Heart left ventricle (tissue), 16 donors: ENCODE results near the gene MAPK10. TPM values are rescaled to one million over a fixed set of nuclear protein-coding genes. Genes with fewer than 3 reads are reported as not detected.

Experiments
- ATAC-seq, 4 donors: fragments of 200-7000 bp; cut with Tn5 transposase; one replicate each; pipeline ENCODE4 v1.9.1; 2020 to 2022; ENCODE audit warnings: moderate library complexity in 4 of 4, mild to moderate bottlenecking in 3 of 4, moderate number of reproducible peaks in 1 of 4
- DNase-seq, 5 donors: peaks; one replicate each; pipeline ENCODE4 v3.0.0-alpha.2; 2020
- H3K27ac ChIP-seq, 12 donors: fragments of 200-600 bp; sonication (generic) in 4 of 12; one replicate each; pipeline versions ENCODE4 v1.5.0 to v1.8.0; 2016 to 2022; ENCODE audit warnings: mild to moderate bottlenecking in 2 of 12
- H3K27me3 ChIP-seq, 9 donors: fragments of 200-600 bp; sonication (generic) in 2 of 9; one replicate each; pipeline versions ENCODE4 v1.5.1 to v1.8.0; 2016 to 2022; ENCODE audit warnings: mild to moderate bottlenecking in 3 of 9
- H3K36me3 ChIP-seq, 9 donors: fragments of 200-600 bp; sonication (generic) in 2 of 9; one replicate each; pipeline versions ENCODE4 v1.5.0 to v1.8.0; 2018 to 2022; ENCODE audit warnings: mild to moderate bottlenecking in 2 of 9
- H3K4me1 ChIP-seq, 12 donors: fragments of 200-600 bp; sonication (generic) in 4 of 12; one replicate each; pipeline versions ENCODE4 v1.5.0 to v1.8.0; 2016 to 2022; ENCODE audit warnings: mild to moderate bottlenecking in 3 of 12
- H3K4me3 ChIP-seq, 12 donors: fragments of 200-600 bp; sonication (generic) in 4 of 12; one replicate each; pipeline versions ENCODE4 v1.5.0 to v1.8.0; 2017 to 2022; ENCODE audit warnings: mild to moderate bottlenecking in 9 of 12, moderate library complexity in 4 of 12
- H3K9me3 ChIP-seq, 12 donors: fragments of 200-600 bp; sonication (generic) in 4 of 12; one replicate each; pipeline versions ENCODE4 v1.5.0 to v1.8.0; 2016 to 2022; ENCODE audit warnings: mild to moderate bottlenecking in 1 of 12
- POLR2A ChIP-seq, 2 donors: fragments of 450-650 bp; IDR thresholded peaks; one replicate each; pipeline ENCODE4 v1.6.1; 2017; ENCODE audit warnings: antibody characterized with exemption in 2 of 2, mild to moderate bottlenecking in 2 of 2, moderate library complexity in 2 of 2
- WGBS, 4 donors: extraction: QIAGEN DNeasy Blood & Tissue Kit in 2 of 4; methylation state at CpG; one replicate each; pipeline versions ENCODE4 v1.1.5 to v1.1.7; 2013 to 2018; 5-methylcytosine and 5-hydroxymethylcytosine counted together
- intact Hi-C, 10 donors: fragments of 100-400 bp; cut with DNase I; formaldehyde crosslinking; loops; one replicate each; pipeline versions ENCODE4 v1.11.1 to v1.14.2; 2022
- polyA plus RNA-seq, 2 donors: library from polyadenylated mRNA; stranded (reverse); fragments of 200-250 nt; gene quantifications; one replicate each; pipeline ENCODE4 v1.2.3, GENCODE V29; 2013
- total RNA-seq, 9 donors: library from RNA; depleted of rRNA in 2 of 9; stranded (reverse); fragments of >200 nt in 2 of 9; fragmentation: NEBNext Ultra II Directional in 3 of 9; extraction: Animal tissue kit (Norgen Biotek cat#: 25700) in 3 of 9; gene quantifications; one replicate each; pipeline versions ENCODE4 v1.1.0 to v1.2.4, GENCODE V29; 2016 to 2023
- TF ChIP-seq, protein P1 (sequence below), 12 donors: fragments of 200-600 bp; sonication (generic) in 4 of 12; IDR thresholded peaks; one replicate each; pipeline versions ENCODE4 v1.5.0 to v1.8.0; 2018 to 2022; ENCODE audit warnings: antibody characterized with exemption in 12 of 12, mild to moderate bottlenecking in 5 of 12
- donor health status: ischemic (EF 13 %, LVEDD 7.1; RV severe dilation, severe dysfunction).
- donor health status: healthy with polysubstance abuse.
- donor health status: DM: no; HTN: yes; CAD: no.
- donor health status: DM: no; HTN: no; CAD: no.
- donor health status: ischemic (EF 25% LVEDD 6.9; RV normal size, moderate dysfunction).
- donor health status: ischemic (EF 25% LVEDD 5.7; RV mildly dilated, moderate dysfunction).
- donor health status: healthy.
- donor health status: DM: yes; HTN: yes; CAD: no.
- donor health status: ischemic (EF 35%, LVEDD 5.7; RV mildly dilated, moderate dysfunction).
- donor health status: nonischemic (EF 11% LVEDD 7.7; RV severe dilation, severe dysfunction).
- donor health status: DM: yes; HTN: yes; CAD: no.
- donor health status: PGD.
- donor health status: ischemic (EF 29% LVEDD 5.4; RV normal size, mild dysfunction).
- donor health status: nonischemic (EF 23%, LVEDD 6.1; RV moderate dilation, normal function).

The MAPK10 gene
- total and polyA plus RNA-seq, 11 donors: 0.87 to 14.1 (median 2.7) TPM

DNA sequence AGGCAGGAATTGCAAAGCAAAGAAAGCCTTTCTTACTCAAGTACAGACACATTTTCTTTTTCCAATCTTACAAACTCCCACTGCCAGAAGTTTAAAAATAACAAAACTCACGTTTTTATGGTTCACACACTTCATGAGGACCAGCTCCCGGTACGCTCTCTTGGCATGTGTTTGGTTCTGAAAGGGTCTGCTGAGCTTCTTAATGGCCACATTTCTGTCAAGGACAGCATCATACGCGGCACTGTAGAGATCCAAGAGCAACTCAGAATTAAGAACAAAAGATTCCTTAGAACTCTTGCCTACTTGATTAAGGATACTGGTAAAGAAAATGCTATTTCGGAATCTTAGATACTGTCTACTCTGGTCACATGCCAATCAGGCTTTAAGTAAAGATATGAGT is 252.7 kb downstream of the MAPK10 start:
- Histone ChIP-seq H3K4me1 (no peaks in the 10 kb centered on the region), H3K4me3 (no peak overlapping the region), H3K27me3 (no peaks in the 10 kb centered on the region), H3K36me3 (no peaks in the 10 kb centered on the region), H3K27ac (no peak overlapping the region), H3K9me3 (peaks cover 0 to 19% (median 0%) of the 10 kb centered on the region in 12 donors)
- DNase-seq: no peak
- 62 to 73% (median 66%) methylated on average over 6 of the region's 6 CpGs for WGBS, 4 donors
- intact Hi-C loops: no loop called here
- ATAC-seq: no peak
- TF ChIP-seq, protein P1, sequence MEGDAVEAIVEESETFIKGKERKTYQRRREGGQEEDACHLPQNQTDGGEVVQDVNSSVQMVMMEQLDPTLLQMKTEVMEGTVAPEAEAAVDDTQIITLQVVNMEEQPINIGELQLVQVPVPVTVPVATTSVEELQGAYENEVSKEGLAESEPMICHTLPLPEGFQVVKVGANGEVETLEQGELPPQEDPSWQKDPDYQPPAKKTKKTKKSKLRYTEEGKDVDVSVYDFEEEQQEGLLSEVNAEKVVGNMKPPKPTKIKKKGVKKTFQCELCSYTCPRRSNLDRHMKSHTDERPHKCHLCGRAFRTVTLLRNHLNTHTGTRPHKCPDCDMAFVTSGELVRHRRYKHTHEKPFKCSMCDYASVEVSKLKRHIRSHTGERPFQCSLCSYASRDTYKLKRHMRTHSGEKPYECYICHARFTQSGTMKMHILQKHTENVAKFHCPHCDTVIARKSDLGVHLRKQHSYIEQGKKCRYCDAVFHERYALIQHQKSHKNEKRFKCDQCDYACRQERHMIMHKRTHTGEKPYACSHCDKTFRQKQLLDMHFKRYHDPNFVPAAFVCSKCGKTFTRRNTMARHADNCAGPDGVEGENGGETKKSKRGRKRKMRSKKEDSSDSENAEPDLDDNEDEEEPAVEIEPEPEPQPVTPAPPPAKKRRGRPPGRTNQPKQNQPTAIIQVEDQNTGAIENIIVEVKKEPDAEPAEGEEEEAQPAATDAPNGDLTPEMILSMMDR (IDR thresholded peaks at IDR 0.05): no peak
- no peak for TF ChIP-seq POLR2A (IDR thresholded peaks at IDR 0.05)

DNA sequence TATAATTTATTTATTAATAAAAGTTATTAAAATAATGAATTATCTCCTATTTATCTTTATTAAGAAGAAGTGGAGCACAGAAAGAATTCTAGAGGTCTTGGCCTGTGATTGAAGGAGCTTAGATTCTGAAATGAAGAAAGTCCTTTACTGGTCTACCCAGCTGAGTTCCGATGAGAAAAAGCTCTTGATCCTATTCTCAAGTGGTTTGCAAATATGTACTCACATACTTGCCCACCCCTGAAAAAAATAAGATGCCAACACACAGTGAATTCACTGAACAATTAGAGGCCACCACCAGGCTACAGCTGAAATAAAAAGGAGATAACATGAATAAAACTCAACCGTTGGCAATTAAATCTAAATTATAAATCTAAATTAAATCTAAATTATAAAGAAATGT is 253.4 kb downstream of the MAPK10 start:
- H3K4me1 ChIP-seq: no peaks in the 10 kb centered on the region
- H3K27ac ChIP-seq: no peak overlapping the region

DNA sequence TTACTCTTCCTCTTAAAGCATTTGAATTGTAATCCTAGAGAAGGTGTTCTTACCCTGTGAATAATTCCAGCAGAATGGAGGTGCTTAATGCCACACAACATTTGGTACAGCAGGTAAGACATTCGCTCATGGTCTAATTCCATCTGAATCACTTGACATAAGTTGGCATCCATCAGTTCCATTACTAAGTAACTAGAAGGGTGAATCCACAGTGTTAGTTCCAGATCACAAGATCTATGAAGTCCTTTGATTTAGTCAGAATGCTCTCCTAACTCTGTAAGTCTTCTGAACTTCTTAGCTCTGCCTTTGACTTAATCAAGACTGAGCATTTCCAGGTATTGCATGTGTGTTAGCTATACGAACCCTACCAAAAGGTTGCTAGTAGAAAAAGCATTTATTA is 258.0 kb downstream of the MAPK10 start:
- no peaks in the 10 kb centered on the region for H3K27me3 ChIP-seq
- TF ChIP-seq POLR2A (IDR thresholded peaks at IDR 0.05): no peak
- TF ChIP-seq, protein P1 (IDR thresholded peaks at IDR 0.05): no peak
- no peaks in the 10 kb centered on the region for H3K9me3 ChIP-seq
- intact Hi-C loops: no loop called here
- no peak overlapping the region for H3K4me3 ChIP-seq
- no peaks in the 10 kb centered on the region for H3K36me3 ChIP-seq
- H3K4me1 ChIP-seq: no peaks in the 10 kb centered on the region
- H3K27ac ChIP-seq: no peak overlapping the region
- DNase-seq: no peak
- ATAC-seq: no peak
- 82 to 94% (median 93%) methylated on average over 2 of the region's 2 CpGs for WGBS, 4 donors

More for the DNA sequence above, 253.4 kb downstream of the MAPK10 start:
- Histone ChIP-seq H3K4me3 (no peak overlapping the region), H3K36me3 (no peaks in the 10 kb centered on the region), H3K9me3 (peaks cover 0 to 14% (median 0%) of the 10 kb centered on the region in 12 donors), H3K27me3 (no peaks in the 10 kb centered on the region)
- intact Hi-C loops: no loop called here
- WGBS, 4 donors: 66 to 85% (median 77%) methylated on average over 2 of the region's 2 CpGs
- ATAC-seq (no peak), DNase-seq (no peak)
- TF ChIP-seq, protein P1 (IDR thresholded peaks at IDR 0.05): no peak
- no peak for TF ChIP-seq POLR2A (IDR thresholded peaks at IDR 0.05)

DNA sequence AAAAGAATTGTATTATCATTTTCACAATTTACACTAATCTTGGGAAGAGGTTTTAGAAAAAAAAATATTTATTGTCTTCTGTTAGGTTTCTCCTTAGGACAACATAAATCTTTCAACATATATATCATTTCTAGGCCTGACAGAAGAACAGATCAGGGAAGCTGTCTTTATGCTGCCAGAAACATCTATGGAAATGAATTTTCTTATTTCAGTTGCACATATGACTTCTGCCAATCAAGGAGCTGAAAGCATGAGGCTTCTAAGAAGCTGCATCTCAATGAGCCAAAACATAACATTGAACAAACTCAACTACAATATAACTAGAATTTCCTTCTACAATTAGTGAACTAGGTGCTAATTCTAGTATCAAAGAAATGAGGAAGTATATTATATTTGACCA is 258.4 kb downstream of the MAPK10 start:
- Histone ChIP-seq H3K27ac (no peak overlapping the region), H3K27me3 (no peaks in the 10 kb centered on the region), H3K4me3 (no peak overlapping the region), H3K9me3 (no peaks in the 10 kb centered on the region), H3K4me1 (no peaks in the 10 kb centered on the region), H3K36me3 (no peaks in the 10 kb centered on the region)
- no peak for DNase-seq
- intact Hi-C loops: no loop called here
- no peak for ATAC-seq
- no peak for TF ChIP-seq POLR2A (IDR thresholded peaks at IDR 0.05)
- TF ChIP-seq, protein P1 (IDR thresholded peaks at IDR 0.05): no peak
